Naive thymus-derived CD4-positive, alpha-beta T cell (primary cell): Measurements from ENCODE around the gene SLC50A1. TPM values are rescaled to one million over a fixed set of nuclear protein-coding genes. Genes with fewer than 3 reads are reported as not detected.
"Not testable (repeated sequence)": the region's sequence is repeated elsewhere in the genome, so short reads cannot be mapped to it uniquely, and the experiment has no call there.

Experiments
- ATAC-seq: fragments of 150-1000 bp; cut with Tn5 transposase; 2 replicates; pipeline ENCODE4 v1.10.0; 2021; ENCODE audit warnings: mild to moderate bottlenecking, moderate library complexity
- CTCF ChIA-PET: fragments of 350-600 bp; sonication (Branson Sonifier 250); formaldehyde crosslinking; loops from one replicate; lab custom pipeline; 2021; ENCODE audit warnings: antibody characterized with exemption; lab: Charles Lee
- POLR2A ChIA-PET: fragments of 350-600 bp; sonication (Branson Sonifier 250); formaldehyde crosslinking; loops from one replicate; lab custom pipeline; 2021; ENCODE audit warnings: antibody characterized with exemption, inconsistent platforms; lab: Charles Lee
- DNase-seq, 9 donors: peaks; one replicate each; pipeline versions ENCODE4 v3.0.0 to v3.0.0-alpha.2; 2020 to 2022; ENCODE audit warnings: mixed read lengths in 1 of 9
- H3K27ac ChIP-seq: one replicate; pipeline ENCODE4 v1.7.0; 2013; ENCODE audit warnings: mild to moderate bottlenecking, low read depth, low read length, moderate library complexity
- H3K27me3 ChIP-seq, 2 donors: one replicate each; pipeline ENCODE4 v1.7.0; 2013; ENCODE audit warnings: low read length in 2 of 2, mild to moderate bottlenecking in 2 of 2, moderate library complexity in 2 of 2; ENCODE audit not compliant: control insufficient read depth in 2 of 2, insufficient read depth in 2 of 2
- H3K36me3 ChIP-seq, 3 experiments: 1 replicate in 2 of 3; 2 replicates in 1 of 3; pipeline ENCODE4 v1.7.0; 2013; ENCODE audit warnings: low read length in 3 of 3, mild to moderate bottlenecking in 3 of 3, moderate library complexity in 1 of 3; ENCODE audit not compliant: insufficient read depth in 3 of 3, control insufficient read depth in 2 of 3
- H3K4me1 ChIP-seq, 2 donors: one replicate each; pipeline ENCODE4 v1.7.0; 2013; ENCODE audit warnings: low read length in 2 of 2, mild to moderate bottlenecking in 2 of 2, moderate library complexity in 1 of 2; ENCODE audit not compliant: control insufficient read depth in 2 of 2, insufficient read depth in 2 of 2
- H3K4me3 ChIP-seq: 2 replicates; pipeline ENCODE4 v1.7.0; 2013; ENCODE audit warnings: mild to moderate bottlenecking, low read length
- H3K9me3 ChIP-seq, 3 experiments: 1 replicate in 2 of 3; 2 replicates in 1 of 3; pipeline ENCODE4 v1.7.0; 2013; ENCODE audit warnings: low read length in 3 of 3; ENCODE audit not compliant: control insufficient read depth in 2 of 3
- H3K27ac Mint-ChIP-seq, 9 donors: one replicate each; pipeline ENCODE4 v1.8.0; 2020 to 2022; ENCODE audit warnings: mixed read lengths in 9 of 9, mild to moderate bottlenecking in 8 of 9, moderate library complexity in 5 of 9, inconsistent platforms in 2 of 9
- H3K27me3 Mint-ChIP-seq, 5 donors: one replicate each; pipeline ENCODE4 v1.8.0; 2021 to 2022; ENCODE audit warnings: mixed read lengths in 5 of 5, mild to moderate bottlenecking in 1 of 5
- H3K36me3 Mint-ChIP-seq, 5 donors: one replicate each; pipeline ENCODE4 v1.8.0; 2020 to 2022; ENCODE audit warnings: mixed read lengths in 5 of 5, mild to moderate bottlenecking in 3 of 5, inconsistent platforms in 1 of 5
- H3K4me1 Mint-ChIP-seq, 7 donors: one replicate each; pipeline ENCODE4 v1.8.0; 2020 to 2022; ENCODE audit warnings: mixed read lengths in 7 of 7, mild to moderate bottlenecking in 3 of 7, inconsistent platforms in 1 of 7
- H3K4me3 Mint-ChIP-seq, 10 donors: one replicate each; pipeline ENCODE4 v1.8.0; 2020 to 2022; ENCODE audit warnings: mild to moderate bottlenecking in 10 of 10, mixed read lengths in 10 of 10, moderate library complexity in 6 of 10, inconsistent platforms in 2 of 10
- H3K9me3 Mint-ChIP-seq, 11 donors: one replicate each; pipeline ENCODE4 v1.8.0; 2020 to 2022; ENCODE audit warnings: mixed read lengths in 11 of 11, mild to moderate bottlenecking in 4 of 11, inconsistent platforms in 1 of 11, moderate library complexity in 1 of 11
- intact Hi-C, 2 donors: fragments of 100-400 bp; cut with micrococcal nuclease; formaldehyde crosslinking; loops; one replicate each; pipeline ENCODE4 v1.15.1; 2023
- polyA plus RNA-seq, 2 donors: library from polyadenylated mRNA; unstranded; fragments of 300-500 nt; fragmentation: Illumina TruSeq; gene quantifications; one replicate each; pipeline ENCODE4 v1.2.3, GENCODE V29; 2021
- total RNA-seq, 6 experiments: library from RNA in 5 of 6; stranded (reverse) in 5 of 6; gene quantifications; 1 replicate in 5 of 6; 2 replicates in 1 of 6; pipeline ENCODE4 v1.2.3 and lab custom pipeline; 2021 to 2026

Gene SLC50A1
- total and polyA plus RNA-seq, 7 experiments from 2014 or later, result 21.1 to 64.8 (median 26.6) TPM

GRCh38 chr1:155110826-155111225, 24.8 kb upstream of the SLC50A1 start:
- no peaks in the 10 kb centered on the region for H3K27me3 ChIP-seq
- H3K27me3 Mint-ChIP-seq, result peaks cover 0 to 22% (median 0%) of the 10 kb centered on the region in 5 donors
- H3K4me3 ChIP-seq, result no peak overlapping the region
- ChIA-PET POLR2A (no interaction called here), CTCF (no interaction called here)
- no peaks in the 10 kb centered on the region for H3K4me1 ChIP-seq
- DNase-seq (no peak), ATAC-seq (no peak)
- H3K9me3 Mint-ChIP-seq, result no peaks in the 10 kb centered on the region
- no peak overlapping the region for H3K27ac ChIP-seq
- intact Hi-C loops, result no loop called here
- no peaks in the 10 kb centered on the region for H3K9me3 ChIP-seq
- no peaks in the 10 kb centered on the region for H3K36me3 ChIP-seq
- H3K36me3 Mint-ChIP-seq, result no peaks in the 10 kb centered on the region
- H3K27ac Mint-ChIP-seq, result no peak overlapping the region
- H3K4me3 Mint-ChIP-seq, result no peak overlapping the region
- peaks cover 0 to 2% (median 0%) of the 10 kb centered on the region in 7 donors for H3K4me1 Mint-ChIP-seq

GRCh38 chr1:155113450-155113980, 22.1 kb upstream of the SLC50A1 start:
- Histone ChIP-seq H3K9me3 (no peaks in the 10 kb centered on the region), H3K27ac (no peak overlapping the region), H3K36me3 (no peaks in the 10 kb centered on the region), H3K4me1 (no peaks in the 10 kb centered on the region), H3K27me3 (no peaks in the 10 kb centered on the region), H3K4me3 (no peak overlapping the region)
- CTCF ChIA-PET, result no interaction called here
- Mint-ChIP-seq H3K9me3 (no peaks in the 10 kb centered on the region), H3K27me3 (peaks cover 0 to 14% (median 0%) of the 10 kb centered on the region in 5 donors), H3K27ac (no peak overlapping the region), H3K36me3 (no peaks in the 10 kb centered on the region), H3K4me3 (no peak overlapping the region), H3K4me1 (peaks cover 0 to 2% (median 0%) of the 10 kb centered on the region in 7 donors)
- POLR2A ChIA-PET, result no interaction called here
- intact Hi-C loops, result no loop called here
- no peak for ATAC-seq
- DNase-seq, result no peak

- Mint-ChIP-seq H3K36me3 (no peaks in the 10 kb centered on the region), H3K27ac (no peak overlapping the region), H3K4me3 (no peak overlapping the region), H3K27me3 (peaks cover 0 to 25% (median 0%) of the 10 kb centered on the region in 5 donors), H3K4me1 (no peaks in the 10 kb centered on the region), H3K9me3 (no peaks in the 10 kb centered on the region)
- Histone ChIP-seq H3K27me3 (no peaks in the 10 kb centered on the region), H3K36me3 (no peaks in the 10 kb centered on the region), H3K4me3 (no peak overlapping the region), H3K4me1 (no peaks in the 10 kb centered on the region), H3K27ac (no peak overlapping the region), H3K9me3 (no peaks in the 10 kb centered on the region)
- ChIA-PET POLR2A (no interaction called here), CTCF (interaction anchor here (1.2 kb wide), 1 partner anchor 25 kb away, joined by 3 read pairs; no protein-coding TSS in a partner anchor)
- ATAC-seq, result no peak
- DNase-seq, result no peak
- intact Hi-C loops, result no loop called here
These were observed 19.4 kb upstream of the SLC50A1 start for GRCh38 chr1:155116113-155116764.

GRCh38 chr1:155117610-155118009, 18.0 kb upstream of the SLC50A1 start:
- H3K9me3 ChIP-seq, result no peaks in the 10 kb centered on the region
- H3K4me3 ChIP-seq, result no peak overlapping the region
- Mint-ChIP-seq H3K36me3 (no peaks in the 10 kb centered on the region), H3K27me3 (peaks cover 0 to 29% (median 0%) of the 10 kb centered on the region in 5 donors), H3K4me1 (no peaks in the 10 kb centered on the region), H3K4me3 (no peak overlapping the region), H3K9me3 (no peaks in the 10 kb centered on the region), H3K27ac (peak overlapping the region in 1 of 9 donors; percentile 55)
- ChIA-PET POLR2A (no interaction called here), CTCF (interaction anchor here (0.7 kb wide), 2 partner anchors 26 to 61 kb away, joined by 3 to 4 read pairs; no protein-coding TSS in a partner anchor)
- no peaks in the 10 kb centered on the region for H3K27me3 ChIP-seq
- intact Hi-C loops, result no loop called here
- ATAC-seq (no peak), DNase-seq (no peak)
- H3K36me3 ChIP-seq, result no peaks in the 10 kb centered on the region
- no peaks in the 10 kb centered on the region for H3K4me1 ChIP-seq
- H3K27ac ChIP-seq, result no peak overlapping the region

GRCh38 chr1:155118090-155118489, 17.6 kb upstream of the SLC50A1 start:
- H3K4me1 Mint-ChIP-seq, H3K4me3 Mint-ChIP-seq, H3K27ac ChIP-seq, intact Hi-C loops, H3K27me3 ChIP-seq, H3K9me3 Mint-ChIP-seq, POLR2A ChIA-PET, H3K36me3 ChIP-seq, ATAC-seq, DNase-seq, H3K4me3 ChIP-seq, H3K9me3 ChIP-seq, H3K36me3 Mint-ChIP-seq, H3K27ac Mint-ChIP-seq, H3K4me1 ChIP-seq: not testable (repeated sequence)
- CTCF ChIA-PET, result interaction anchor here (0.7 kb wide), 1 partner anchor 61 kb away, joined by 3 read pairs; no protein-coding TSS in a partner anchor
- H3K27me3 Mint-ChIP-seq, result peaks cover 0 to 34% (median 0%) of the 10 kb centered on the region in 5 donors

GRCh38 chr1:155120253-155120652, 15.4 kb upstream of the SLC50A1 start:
- no peak overlapping the region for H3K4me3 ChIP-seq
- no peaks in the 10 kb centered on the region for H3K4me1 ChIP-seq
- no peaks in the 10 kb centered on the region for H3K9me3 ChIP-seq
- H3K9me3 Mint-ChIP-seq, result no peaks in the 10 kb centered on the region
- H3K27ac ChIP-seq, result no peak overlapping the region
- intact Hi-C loops, result no loop called here
- no peak for ATAC-seq
- DNase-seq, result no peak
- no peaks in the 10 kb centered on the region for H3K36me3 Mint-ChIP-seq
- H3K4me3 Mint-ChIP-seq, result no peak overlapping the region
- no peaks in the 10 kb centered on the region for H3K4me1 Mint-ChIP-seq
- peaks cover 0 to 51% (median 0%) of the 10 kb centered on the region in 5 donors for H3K27me3 Mint-ChIP-seq
- no peaks in the 10 kb centered on the region for H3K27me3 ChIP-seq
- H3K27ac Mint-ChIP-seq, result no peak overlapping the region
- CTCF ChIA-PET, result interaction anchor here (0.9 kb wide), 1 partner anchor 25 kb away, joined by 3 read pairs; no protein-coding TSS in a partner anchor
- POLR2A ChIA-PET, result no interaction called here
- H3K36me3 ChIP-seq, result no peaks in the 10 kb centered on the region
